Stimulated activated CD4-positive, alpha-beta T cell treated with anti-CD3 and anti-CD28 coated beads, Interleukin-4, amount 100 ng/mL, for 48 hours (primary cell): ENCODE data around the gene HLF.

ENCODE experiments used
- DNase-seq, 2 donors: peaks; one replicate each; pipeline ENCODE4 v3.0.0-alpha.2; 2020; ENCODE audit warnings: low read depth in 2 of 2

HLF gene

DNA sequence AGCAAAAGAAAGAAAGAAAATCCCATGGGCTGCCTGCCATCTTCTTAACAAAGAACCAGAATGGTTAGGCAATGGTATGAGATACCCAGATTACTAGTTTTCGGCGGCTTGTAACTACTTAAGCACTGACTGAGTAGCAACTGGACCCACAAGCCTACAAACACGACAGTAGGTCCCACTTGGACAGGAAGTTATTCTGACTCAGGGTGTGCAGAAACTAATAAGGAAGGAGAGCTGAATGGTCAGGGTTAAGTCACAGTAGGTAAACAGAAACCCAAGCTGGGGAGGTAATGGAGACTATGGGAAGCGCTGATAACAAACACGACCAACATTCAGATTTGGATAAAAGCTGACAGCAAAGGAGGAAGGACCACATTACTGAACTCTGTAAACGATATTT is 10.4 kb upstream of the HLF start:
- DNase-seq = no peak

DNA sequence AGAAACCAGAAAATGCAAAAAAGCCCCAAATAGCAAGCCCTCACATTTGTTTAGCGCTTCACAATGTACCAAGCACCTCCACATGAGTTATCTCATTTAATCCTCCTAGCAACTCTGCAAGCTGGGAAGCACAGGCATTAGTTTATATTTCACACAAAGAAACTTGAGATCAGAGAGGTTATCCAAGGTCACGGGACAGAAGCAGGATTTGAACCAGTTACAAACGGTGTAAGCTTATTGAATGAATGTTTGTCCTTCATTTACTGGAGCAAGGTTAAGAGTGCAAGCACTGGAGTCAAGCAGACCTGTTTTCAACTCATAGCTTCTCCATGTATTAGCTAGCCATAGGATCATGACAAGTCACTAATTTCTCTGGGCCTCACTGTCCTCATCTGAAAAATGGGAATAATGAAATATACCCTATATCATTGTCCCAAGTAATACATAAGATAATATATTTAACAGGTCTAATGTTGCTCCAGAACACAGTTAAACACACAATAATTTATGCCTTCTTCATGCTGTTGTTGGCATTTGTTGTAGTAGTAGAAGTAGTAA is 6.1 kb upstream of the HLF start:
- no peak for DNase-seq

DNA sequence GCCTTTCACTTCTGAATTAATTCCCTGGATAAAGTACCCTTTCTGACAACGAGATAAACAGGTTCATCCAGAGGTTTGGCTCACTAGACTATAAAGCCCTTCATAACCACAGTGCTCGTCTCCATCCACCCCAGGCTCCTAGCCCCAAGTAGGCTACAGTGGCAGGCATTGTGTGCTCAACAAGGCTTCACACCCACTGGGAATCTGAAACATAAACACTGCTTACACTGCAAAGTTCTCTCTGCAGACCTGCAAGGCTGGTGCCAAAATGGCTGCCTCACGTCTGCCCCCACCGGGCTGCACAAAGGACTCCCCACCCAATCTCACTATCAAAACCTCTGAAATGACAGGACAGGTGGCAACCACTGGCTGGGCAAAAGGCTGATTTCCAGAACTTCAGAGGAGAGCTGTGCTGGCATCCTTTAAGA is 5.1 kb upstream of the HLF start:
- DNase-seq = no peak

DNA sequence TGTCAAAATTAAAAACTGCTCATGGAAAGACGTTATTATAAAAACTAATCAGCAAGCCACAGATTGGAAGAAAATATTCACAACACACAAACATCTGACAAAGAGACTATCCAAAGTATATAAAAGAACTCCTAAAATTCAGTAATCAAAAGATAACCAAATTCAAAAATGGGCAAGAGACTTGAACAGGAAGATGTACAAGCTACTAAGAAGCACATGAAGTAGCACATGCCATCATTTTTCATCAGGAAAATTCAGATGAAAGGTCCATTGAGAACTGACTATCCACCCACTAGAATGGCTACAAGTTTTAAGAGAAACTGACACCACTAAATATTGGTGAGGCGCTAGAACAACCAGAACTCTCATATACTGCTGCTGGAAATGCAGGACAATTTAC is 3.4 kb upstream of the HLF start:
- no peak for DNase-seq

DNA sequence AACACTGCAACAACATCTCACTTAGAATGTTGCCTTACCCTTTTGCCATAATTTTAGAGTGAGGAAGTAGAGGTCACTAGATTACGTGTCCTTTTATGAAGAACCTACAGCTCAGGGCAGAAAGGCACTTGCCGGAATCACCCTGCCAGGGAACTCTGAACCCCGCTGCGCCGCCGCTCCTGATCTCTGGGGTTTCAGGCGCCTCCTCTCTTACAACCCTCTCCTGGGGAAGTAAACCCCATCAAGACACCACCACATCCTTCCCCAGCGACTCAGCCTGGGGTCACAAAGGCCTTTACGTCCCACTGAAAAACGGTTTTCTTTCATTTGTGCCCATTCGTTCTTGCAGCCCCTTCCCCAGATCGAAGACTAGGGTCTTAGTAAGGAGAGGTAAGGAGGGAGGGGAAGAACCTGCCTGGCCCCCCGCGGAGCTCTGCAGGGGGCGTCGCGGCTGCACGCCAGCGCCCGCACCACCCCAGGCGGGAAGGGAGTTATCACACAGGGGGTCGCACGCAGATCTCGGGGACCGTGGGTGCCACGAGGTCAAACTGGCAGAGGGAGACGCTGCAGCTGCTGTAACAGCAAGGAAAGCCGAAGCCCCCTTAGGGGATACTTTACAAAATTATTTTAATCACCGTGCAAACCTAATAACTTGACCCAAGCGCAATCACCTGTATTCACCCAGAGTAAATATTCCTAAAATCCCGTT is 1.0 kb upstream of the HLF start:
- no peak for DNase-seq

- DNase-seq = no peak
These were observed 499 bp upstream of the HLF start for GRCh38 chr17:55264278-55264644.

- DNase-seq = no peak
These were observed 706 bp downstream of the HLF start for GRCh38 chr17:55265311-55266021.

- no peak for DNase-seq
These were observed 1.5 kb downstream of the HLF start for GRCh38 chr17:55266051-55266957.

- DNase-seq = no peak
These were observed 2.4 kb downstream of the HLF start for GRCh38 chr17:55266958-55267688.

DNA sequence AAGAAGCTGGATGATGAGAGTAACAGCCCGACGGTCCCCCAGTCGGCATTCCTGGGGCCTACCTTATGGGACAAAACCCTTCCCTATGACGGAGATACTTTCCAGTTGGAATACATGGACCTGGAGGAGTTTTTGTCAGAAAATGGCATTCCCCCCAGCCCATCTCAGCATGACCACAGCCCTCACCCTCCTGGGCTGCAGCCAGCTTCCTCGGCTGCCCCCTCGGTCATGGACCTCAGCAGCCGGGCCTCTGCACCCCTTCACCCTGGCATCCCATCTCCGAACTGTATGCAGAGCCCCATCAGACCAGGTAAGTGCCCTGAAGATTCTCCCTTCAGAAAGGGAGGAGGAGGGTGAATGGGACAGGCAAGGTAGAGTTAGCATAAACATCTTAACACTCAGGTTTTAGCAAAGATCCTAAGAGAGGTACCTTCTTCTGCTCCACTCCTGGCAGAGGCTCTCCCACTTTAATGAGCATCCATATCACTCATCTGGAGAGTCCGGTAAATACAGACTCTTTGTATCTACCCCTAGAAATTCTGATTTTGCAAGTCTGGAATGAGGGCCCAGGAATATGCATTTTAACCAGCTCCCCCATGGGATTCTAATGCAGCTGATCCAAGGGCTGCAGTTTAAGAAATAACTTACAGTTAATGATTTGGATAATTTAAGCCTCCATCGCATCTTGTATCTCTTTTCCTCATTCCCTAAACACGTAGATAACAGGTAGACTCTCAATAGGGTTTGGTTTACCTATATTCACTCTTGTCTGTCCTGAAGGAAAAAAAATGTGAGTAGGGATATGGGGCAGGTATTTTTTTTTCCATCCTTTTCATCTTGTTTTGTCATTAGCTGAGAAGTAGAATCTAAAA is 3.3 kb downstream of the HLF start:
- no peak for DNase-seq

GRCh38 chr17:55268649-55269480 is 4.1 kb downstream of the HLF start:
- DNase-seq = no peak

- DNase-seq = no peak
These were observed 5.1 kb downstream of the HLF start for GRCh38 chr17:55269894-55270293.

DNA sequence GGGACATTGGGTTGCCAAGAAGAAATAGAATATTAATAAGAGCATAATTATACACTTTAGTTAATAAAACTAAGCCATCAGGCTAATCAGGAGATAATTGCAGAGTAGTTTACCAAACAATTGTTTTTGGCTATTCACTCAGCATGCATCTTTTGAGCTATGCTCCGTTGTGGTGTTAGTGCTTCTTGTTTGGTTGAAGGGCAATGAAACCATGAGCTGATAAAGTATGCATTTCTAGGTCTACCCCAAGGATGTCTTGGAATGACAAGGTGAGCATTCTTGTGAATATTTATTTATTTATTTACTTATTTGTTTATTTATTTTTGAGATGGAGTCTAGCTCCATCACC is 6.4 kb downstream of the HLF start:
- no peak for DNase-seq

DNA sequence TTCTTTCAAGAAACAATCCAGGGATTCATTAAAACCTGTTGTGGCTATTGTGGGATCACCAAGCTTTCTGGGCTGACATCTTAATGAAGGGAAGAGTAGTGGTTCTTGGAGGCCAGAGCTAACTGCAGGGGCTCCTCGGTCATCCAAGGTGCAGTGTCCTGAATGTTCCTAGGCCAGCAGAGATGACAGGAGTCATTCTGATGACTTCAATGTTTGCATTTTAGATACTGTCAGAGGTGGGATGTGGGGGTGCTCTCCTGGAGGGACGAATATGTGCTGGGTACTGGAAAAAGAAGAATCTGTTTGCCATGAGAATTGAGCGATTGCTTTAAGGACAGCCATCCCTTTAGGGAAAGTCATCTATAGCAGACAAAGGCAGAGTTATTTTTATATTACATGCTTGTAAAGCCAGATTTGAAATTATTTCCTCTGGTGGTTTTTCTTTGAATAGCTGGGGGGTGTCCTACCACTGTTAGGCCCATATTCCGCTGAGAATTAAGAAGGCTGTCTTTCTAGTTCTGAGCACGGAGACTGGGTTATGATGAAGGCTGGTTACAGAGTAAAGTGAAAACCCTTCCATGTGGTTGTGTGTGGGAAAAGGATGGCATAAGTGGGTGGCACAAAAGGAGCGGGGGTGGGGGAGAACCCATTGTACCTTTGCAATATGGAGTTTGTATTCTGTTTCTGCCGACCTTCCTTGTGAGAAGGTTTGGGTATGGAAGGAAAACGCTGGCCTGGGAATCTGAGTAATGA is 7.4 kb downstream of the HLF start:
- no peak for DNase-seq

DNA sequence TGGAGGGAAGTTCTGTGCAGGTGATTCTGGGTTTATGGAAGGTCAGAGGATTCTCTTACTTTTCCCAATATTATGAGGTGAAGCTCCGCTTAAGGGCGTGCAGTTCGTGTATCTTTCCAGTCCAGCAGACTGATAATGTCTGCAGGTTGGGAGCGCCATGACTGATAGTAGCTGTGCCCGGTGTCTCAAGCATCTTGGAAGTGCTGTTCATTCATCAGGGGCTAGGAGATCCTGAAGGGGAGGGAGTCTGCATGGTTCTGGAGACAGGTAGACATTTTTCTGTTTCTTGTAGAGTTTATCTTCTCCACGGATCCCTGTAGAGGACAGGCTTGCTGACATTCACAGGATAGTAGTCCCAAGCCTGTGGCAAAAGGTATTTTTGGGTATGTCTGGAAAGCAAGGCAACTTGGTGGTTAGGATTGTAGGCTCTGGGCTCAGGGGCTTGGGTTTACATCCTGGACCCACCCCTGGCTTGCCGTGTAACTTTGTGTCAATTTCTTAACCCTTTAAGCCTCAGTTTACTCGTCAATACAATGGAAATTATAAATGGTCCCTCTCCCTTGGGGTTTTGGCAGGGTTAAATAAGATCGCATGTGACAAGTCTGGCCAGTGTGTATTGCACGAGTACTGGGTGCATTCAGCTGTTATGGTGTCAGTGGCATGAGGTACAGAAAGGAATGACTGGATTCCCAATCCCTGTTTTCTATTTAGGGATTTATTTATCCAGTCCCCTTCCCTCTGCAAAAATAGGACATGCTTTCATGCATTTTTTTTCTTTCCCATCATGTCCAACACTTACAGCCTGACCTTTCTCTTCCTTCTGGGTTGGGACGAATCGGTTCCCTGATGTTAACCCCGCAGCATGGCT is 8.2 kb downstream of the HLF start:
- DNase-seq = no peak

- no peak for DNase-seq
These were observed 9.0 kb downstream of the HLF start for GRCh38 chr17:55273579-55274354.
